GM12873 (cell line): Measurements from ENCODE around the gene NR2F6.
A peak's percentile ranks its signal among the peaks of the same experiment; 100 is the strongest.

Experiments
- CTCF ChIP-seq: IDR thresholded peaks from 2 replicates; pipeline ENCODE4 v1.5.1; 2012; ENCODE audit warnings: low read depth, mild to moderate bottlenecking, moderate library complexity, low read length, control low read depth; ENCODE audit not compliant: insufficient read depth; ENCODE audit errors: missing control alignments

Gene NR2F6

GRCh38 chr19:17245535-17245984 lies at the start of gene NR2F6:
NR2F6 (minus strand) TSS chr19:17245919; CDS start chr19:17245220, 699 bp downstream.
- no peak for TF ChIP-seq CTCF

- no peak for TF ChIP-seq CTCF
Measured at GRCh38 chr19:17294051-17294891, 48.6 kb upstream of the NR2F6 start.

- TF ChIP-seq CTCF, result no peak
Measured at GRCh38 chr19:17293605-17294004, 47.9 kb upstream of the NR2F6 start.

- TF ChIP-seq CTCF, result peak; percentile 85
Measured at GRCh38 chr19:17292301-17293074, 46.8 kb upstream of the NR2F6 start.

- no peak for TF ChIP-seq CTCF
Measured at GRCh38 chr19:17289489-17289888, 43.8 kb upstream of the NR2F6 start.

GRCh38 chr19:17286752-17287151 lies 41.0 kb upstream of the NR2F6 start:
- no peak for TF ChIP-seq CTCF

- no peak for TF ChIP-seq CTCF
Measured at GRCh38 chr19:17286263-17286662, 40.5 kb upstream of the NR2F6 start.
